Suprapubic skin (tissue), 4 donors: ENCODE data around the gene PACSIN2. TPM values are rescaled to one million over a fixed set of nuclear protein-coding genes. Genes with fewer than 3 reads are reported as not detected.

Source experiments
- DNase-seq, 2 donors: peaks; one replicate each; pipeline ENCODE4 v3.0.0-alpha.2; 2019; ENCODE audit warnings: low spot score in 2 of 2
- H3K27ac ChIP-seq: fragments of 200-600 bp; sonication (generic); one replicate; pipeline ENCODE4 v1.5.1; 2019
- H3K27me3 ChIP-seq: fragments of 200-600 bp; sonication (generic); one replicate; pipeline ENCODE4 v1.5.1; 2019
- H3K36me3 ChIP-seq: fragments of 200-600 bp; sonication (generic); one replicate; pipeline ENCODE4 v1.5.1; 2019
- H3K4me1 ChIP-seq: fragments of 200-600 bp; sonication (generic); one replicate; pipeline ENCODE4 v1.5.1; 2019
- H3K4me3 ChIP-seq: fragments of 200-600 bp; sonication (generic); one replicate; pipeline ENCODE4 v1.5.1; 2019; ENCODE audit warnings: mild to moderate bottlenecking
- H3K9me3 ChIP-seq: fragments of 200-600 bp; sonication (generic); one replicate; pipeline ENCODE4 v1.5.1; 2019
- EP300 ChIP-seq: sonication (generic); formaldehyde crosslinking; IDR thresholded peaks from one replicate; pipeline ENCODE4 v1.6.1; 2017; ENCODE audit warnings: antibody characterized with exemption
- POLR2A ChIP-seq, 2 donors: fragments of 450-650 bp; IDR thresholded peaks; one replicate each; pipeline ENCODE4 v1.6.1; 2017; ENCODE audit warnings: antibody characterized with exemption in 2 of 2, mild to moderate bottlenecking in 2 of 2, moderate library complexity in 2 of 2
- POLR2AphosphoS5 ChIP-seq, 3 donors: sonication (generic); formaldehyde crosslinking; IDR thresholded peaks; one replicate each; pipeline ENCODE4 v1.6.1; 2017; ENCODE audit warnings: antibody characterized with exemption in 3 of 3
- WGBS: methylation state at CpG from one replicate; pipeline ENCODE4 v1.1.5; 2018; 5-methylcytosine and 5-hydroxymethylcytosine counted together
- total RNA-seq, 4 donors: library from RNA; depleted of rRNA; stranded (reverse); fragments of >200 nt; gene quantifications; one replicate each; pipeline ENCODE4 v1.1.0, GENCODE V29; 2016
- TF ChIP-seq, protein P1 (sequence below), 2 donors: fragments of 200-600 bp in 1 of 2; fragments of 450-650 bp in 1 of 2; sonication (generic) in 1 of 2; IDR thresholded peaks; one replicate each; pipeline ENCODE4 v1.5.1; 2016 to 2019; ENCODE audit warnings: antibody characterized with exemption in 2 of 2, mild to moderate bottlenecking in 1 of 2, moderate library complexity in 1 of 2

PACSIN2 gene
- total RNA-seq, 4 donors from 2014 or later: 38.9 to 74.8 (median 55.3) TPM

DNA sequence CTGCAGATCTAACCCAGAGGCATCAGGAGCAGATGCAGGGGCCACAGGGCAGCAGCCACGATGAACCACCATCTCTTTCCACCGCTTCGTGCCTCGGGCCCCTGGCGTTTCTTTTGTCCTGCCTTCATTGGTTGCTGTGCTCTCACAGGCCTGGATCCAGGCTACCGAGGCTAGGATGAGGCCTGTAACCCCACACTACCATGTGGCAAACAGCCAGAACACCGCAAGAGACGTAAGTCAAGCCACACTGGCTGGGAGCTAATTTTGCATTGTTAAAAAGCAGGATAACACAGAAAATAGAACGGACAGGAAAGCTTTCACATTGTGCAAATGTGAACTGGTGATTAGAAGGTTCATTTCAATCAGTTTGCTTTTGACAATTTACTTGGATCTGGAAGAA, 142.1 kb downstream of the PACSIN2 start:
- H3K27me3 ChIP-seq: no peaks in the 10 kb centered on the region
- no peak overlapping the region for H3K4me3 ChIP-seq
- peaks cover 15% of the 10 kb centered on the region for H3K4me1 ChIP-seq
- WGBS: 80% methylated on average over 9 of the region's 9 CpGs
- no peaks in the 10 kb centered on the region for H3K9me3 ChIP-seq
- H3K27ac ChIP-seq: no peak overlapping the region
- H3K36me3 ChIP-seq: peaks cover 82% of the 10 kb centered on the region
- DNase-seq: no peak
- no peak for TF ChIP-seq POLR2AphosphoS5 (IDR thresholded peaks at IDR 0.05)
- no peak for TF ChIP-seq EP300
- TF ChIP-seq, protein P1, sequence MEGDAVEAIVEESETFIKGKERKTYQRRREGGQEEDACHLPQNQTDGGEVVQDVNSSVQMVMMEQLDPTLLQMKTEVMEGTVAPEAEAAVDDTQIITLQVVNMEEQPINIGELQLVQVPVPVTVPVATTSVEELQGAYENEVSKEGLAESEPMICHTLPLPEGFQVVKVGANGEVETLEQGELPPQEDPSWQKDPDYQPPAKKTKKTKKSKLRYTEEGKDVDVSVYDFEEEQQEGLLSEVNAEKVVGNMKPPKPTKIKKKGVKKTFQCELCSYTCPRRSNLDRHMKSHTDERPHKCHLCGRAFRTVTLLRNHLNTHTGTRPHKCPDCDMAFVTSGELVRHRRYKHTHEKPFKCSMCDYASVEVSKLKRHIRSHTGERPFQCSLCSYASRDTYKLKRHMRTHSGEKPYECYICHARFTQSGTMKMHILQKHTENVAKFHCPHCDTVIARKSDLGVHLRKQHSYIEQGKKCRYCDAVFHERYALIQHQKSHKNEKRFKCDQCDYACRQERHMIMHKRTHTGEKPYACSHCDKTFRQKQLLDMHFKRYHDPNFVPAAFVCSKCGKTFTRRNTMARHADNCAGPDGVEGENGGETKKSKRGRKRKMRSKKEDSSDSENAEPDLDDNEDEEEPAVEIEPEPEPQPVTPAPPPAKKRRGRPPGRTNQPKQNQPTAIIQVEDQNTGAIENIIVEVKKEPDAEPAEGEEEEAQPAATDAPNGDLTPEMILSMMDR (IDR thresholded peaks at IDR 0.05): no peak
- TF ChIP-seq POLR2A (IDR thresholded peaks at IDR 0.05): no peak

- H3K4me1 ChIP-seq: peaks cover 15% of the 10 kb centered on the region
- WGBS: 93% methylated on average over 23 of the region's 31 CpGs
- TF ChIP-seq, protein P1 (IDR thresholded peaks at IDR 0.05): no peak
- TF ChIP-seq EP300 (no peak), POLR2AphosphoS5 (IDR thresholded peaks at IDR 0.05) (no peak), POLR2A (IDR thresholded peaks at IDR 0.05) (no peak)
- no peak for DNase-seq
- no peak overlapping the region for H3K27ac ChIP-seq
- peaks cover 68% of the 10 kb centered on the region for H3K36me3 ChIP-seq
- H3K9me3 ChIP-seq: no peaks in the 10 kb centered on the region
- no peak overlapping the region for H3K4me3 ChIP-seq
- H3K27me3 ChIP-seq: no peaks in the 10 kb centered on the region
Observed at GRCh38 chr22:42871146-42872050, 143.6 kb downstream of the PACSIN2 start.

DNA sequence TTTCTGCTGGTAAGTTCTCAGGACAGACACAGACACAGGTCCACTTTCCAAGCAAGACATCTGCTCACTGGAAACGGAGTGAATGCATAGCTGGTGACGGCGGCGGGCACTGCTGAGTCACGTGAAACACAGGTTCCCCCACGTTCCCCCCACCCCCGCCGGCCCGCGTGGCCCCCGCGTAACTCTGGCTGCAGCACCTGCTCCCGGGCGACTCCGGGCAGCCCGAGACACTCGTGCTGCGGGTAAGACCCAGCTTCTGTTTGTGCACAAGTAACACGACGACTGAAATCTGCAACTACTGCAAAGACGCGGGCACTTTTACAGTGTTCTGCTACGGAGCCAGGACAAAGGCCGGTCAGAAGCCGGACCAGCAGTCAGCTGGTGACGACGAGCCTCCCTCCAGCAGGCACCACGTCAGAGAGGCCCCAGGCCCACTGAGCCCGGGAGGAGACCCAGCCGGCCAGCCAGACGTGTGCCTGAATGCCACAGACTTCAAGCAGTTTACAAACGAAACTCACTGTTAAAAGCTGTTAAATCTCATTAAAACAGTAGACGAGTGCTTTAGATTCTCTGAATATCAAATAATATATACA, 145.0 kb downstream of the PACSIN2 start:
- H3K27me3 ChIP-seq: no peaks in the 10 kb centered on the region
- DNase-seq: no peak
- peaks cover 53% of the 10 kb centered on the region for H3K36me3 ChIP-seq
- no peak overlapping the region for H3K4me3 ChIP-seq
- no peak overlapping the region for H3K27ac ChIP-seq
- H3K4me1 ChIP-seq: peaks cover 15% of the 10 kb centered on the region
- H3K9me3 ChIP-seq: no peaks in the 10 kb centered on the region
- 90% methylated on average over 14 of the region's 33 CpGs for WGBS
- TF ChIP-seq EP300: no peak
- TF ChIP-seq, protein P1 (IDR thresholded peaks at IDR 0.05): no peak
- no peak for TF ChIP-seq POLR2A (IDR thresholded peaks at IDR 0.05)
- TF ChIP-seq POLR2AphosphoS5 (IDR thresholded peaks at IDR 0.05): no peak

DNA sequence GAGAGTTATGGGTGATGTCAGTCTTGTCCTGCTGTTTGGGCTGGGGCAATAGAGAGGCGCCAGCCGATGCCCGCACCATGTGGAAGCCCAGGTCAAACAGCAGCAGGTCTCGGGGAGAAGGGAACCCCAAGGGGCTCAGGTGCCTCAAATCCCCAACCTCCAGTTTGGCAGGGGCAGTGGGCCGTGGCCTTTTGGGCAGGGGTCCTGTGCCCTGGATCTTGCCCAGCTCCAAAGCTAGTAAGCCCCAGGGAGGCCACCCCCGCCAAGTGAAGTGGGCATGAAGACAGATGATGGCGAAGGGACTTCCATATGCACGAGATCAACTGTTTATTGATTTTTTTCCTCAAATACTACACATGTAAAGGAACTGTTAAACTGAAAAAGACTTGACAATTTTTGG, 145.5 kb downstream of the PACSIN2 start:
- no peak overlapping the region for H3K27ac ChIP-seq
- TF ChIP-seq, protein P1 (IDR thresholded peaks at IDR 0.05): no peak
- TF ChIP-seq EP300 (no peak), POLR2A (IDR thresholded peaks at IDR 0.05) (no peak), POLR2AphosphoS5 (IDR thresholded peaks at IDR 0.05) (no peak)
- DNase-seq: no peak
- 83% methylated on average over 7 of the region's 8 CpGs for WGBS
- peaks cover 15% of the 10 kb centered on the region for H3K4me1 ChIP-seq
- no peaks in the 10 kb centered on the region for H3K27me3 ChIP-seq
- no peaks in the 10 kb centered on the region for H3K9me3 ChIP-seq
- H3K4me3 ChIP-seq: no peak overlapping the region
- peaks cover 51% of the 10 kb centered on the region for H3K36me3 ChIP-seq

DNA sequence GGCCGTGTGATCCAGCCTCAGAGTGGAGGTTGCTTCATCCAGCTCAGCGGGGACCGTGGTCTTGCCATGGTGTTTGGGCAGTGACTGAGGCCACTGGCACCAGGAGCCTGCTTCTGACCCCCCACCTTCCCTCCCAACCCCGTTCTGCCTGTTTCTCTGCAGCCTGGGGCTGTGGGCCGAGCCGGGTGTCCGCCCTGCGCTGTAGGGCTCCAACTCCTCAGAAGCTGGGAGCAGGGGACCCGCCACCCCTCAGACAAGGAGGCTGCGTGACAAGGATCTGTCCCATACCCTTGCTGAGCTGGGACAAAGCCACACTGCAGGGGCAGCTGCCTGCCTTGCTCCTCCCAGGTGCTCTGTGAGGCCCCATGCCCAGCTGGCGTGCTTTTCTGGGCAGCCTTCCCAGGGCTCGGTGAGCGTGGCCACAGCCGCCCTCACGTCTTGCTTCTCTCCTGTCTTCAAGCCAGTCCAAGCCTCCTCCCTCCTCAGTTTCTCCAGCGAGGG, 146.1 kb downstream of the PACSIN2 start:
- H3K36me3 ChIP-seq: peaks cover 44% of the 10 kb centered on the region

More for the DNA sequence above, 146.1 kb downstream of the PACSIN2 start:
- Histone ChIP-seq H3K9me3 (no peaks in the 10 kb centered on the region), H3K27me3 (no peaks in the 10 kb centered on the region), H3K4me1 (peaks cover 15% of the 10 kb centered on the region), H3K4me3 (no peak overlapping the region), H3K27ac (peak overlapping the region; percentile 61)
- no peak for DNase-seq
- 35% methylated on average over 13 of the region's 16 CpGs for WGBS
- TF ChIP-seq POLR2AphosphoS5 (IDR thresholded peaks at IDR 0.05): no peak
- TF ChIP-seq POLR2A (IDR thresholded peaks at IDR 0.05): no peak
- TF ChIP-seq, protein P1 (IDR thresholded peaks at IDR 0.05): no peak
- no peak for TF ChIP-seq EP300
